HG03521 (cell line): ENCODE data around the gene MOGAT2.
"Not testable (repeated sequence)": the region's sequence is repeated elsewhere in the genome, so short reads cannot be mapped to it uniquely, and the experiment has no call there.

Experiments used
- ATAC-seq: cut with Tn5 transposase; IDR thresholded peaks from one replicate; pipeline ENCODE4 v1.9.1; 2021; ENCODE audit warnings: mild to moderate bottlenecking, moderate library complexity; ENCODE audit not compliant: unreplicated experiment

MOGAT2 gene

GRCh38 chr11:75717608-75718418 lies at the start of gene MOGAT2:
Gene MOGAT2, plus strand, starts transcription at chr11:75717838. Its CDS starts 51 bp downstream, at chr11:75717889.
- ATAC-seq, result no peak

GRCh38 chr11:75668451-75669297 lies 49.0 kb upstream of the MOGAT2 start, which contains the start of gene MAP6:
Gene MAP6, minus strand, starts transcription at chr11:75669038. Its CDS starts 669 bp downstream, at chr11:75668369.
- ATAC-seq, result no peak

GRCh38 chr11:75673977-75674582 lies 43.6 kb upstream of the MOGAT2 start:
- no peak for ATAC-seq

GRCh38 chr11:75677275-75677674 lies 40.4 kb upstream of the MOGAT2 start:
- ATAC-seq, result no peak

GRCh38 chr11:75677909-75678308 lies 39.7 kb upstream of the MOGAT2 start:
- ATAC-seq, result no peak

- ATAC-seq, result no peak
Measured at GRCh38 chr11:75678620-75679259, 38.9 kb upstream of the MOGAT2 start.

- ATAC-seq, result no peak
Measured at GRCh38 chr11:75679566-75679965, 38.1 kb upstream of the MOGAT2 start.

- not testable (repeated sequence) for ATAC-seq
Measured at GRCh38 chr11:75683856-75684255, 33.8 kb upstream of the MOGAT2 start.

- ATAC-seq, result no peak
Measured at GRCh38 chr11:75689863-75690609, 27.6 kb upstream of the MOGAT2 start.

GRCh38 chr11:75691804-75692203 lies 25.8 kb upstream of the MOGAT2 start:
- ATAC-seq, result no peak

GRCh38 chr11:75697906-75698581 lies 19.6 kb upstream of the MOGAT2 start:
- ATAC-seq, result no peak

GRCh38 chr11:75700940-75701339 lies 16.7 kb upstream of the MOGAT2 start:
- no peak for ATAC-seq

GRCh38 chr11:75703695-75704237 lies 13.9 kb upstream of the MOGAT2 start:
- no peak for ATAC-seq

GRCh38 chr11:75705541-75705940 lies 12.1 kb upstream of the MOGAT2 start:
- ATAC-seq, result no peak

- ATAC-seq, result no peak
Measured at GRCh38 chr11:75706260-75706729, 11.3 kb upstream of the MOGAT2 start.

GRCh38 chr11:75714211-75714610 lies 3.4 kb upstream of the MOGAT2 start:
- no peak for ATAC-seq

GRCh38 chr11:75715688-75716087 lies 1.9 kb upstream of the MOGAT2 start:
- ATAC-seq, result no peak

- ATAC-seq, result no peak
Measured at GRCh38 chr11:75716659-75717058, 979 bp upstream of the MOGAT2 start.
